Body of pancreas (tissue), 4 donors: Measurements from ENCODE around the gene YBX1.

Source experiments
- CTCF ChIP-seq, 7 experiments: fragments of 450-650 bp in 4 of 7; fragments of 200-600 bp in 3 of 7; sonication (generic) in 3 of 7; IDR thresholded peaks; one replicate each; pipeline ENCODE4 v1.5.1; 2016 to 2019; ENCODE audit warnings: antibody characterized with exemption in 7 of 7
- POLR2A ChIP-seq, 3 donors: fragments of 450-650 bp; IDR thresholded peaks; one replicate each; pipeline ENCODE4 v1.6.1; 2016; ENCODE audit warnings: antibody characterized with exemption in 3 of 3, mild to moderate bottlenecking in 2 of 3

DNA sequence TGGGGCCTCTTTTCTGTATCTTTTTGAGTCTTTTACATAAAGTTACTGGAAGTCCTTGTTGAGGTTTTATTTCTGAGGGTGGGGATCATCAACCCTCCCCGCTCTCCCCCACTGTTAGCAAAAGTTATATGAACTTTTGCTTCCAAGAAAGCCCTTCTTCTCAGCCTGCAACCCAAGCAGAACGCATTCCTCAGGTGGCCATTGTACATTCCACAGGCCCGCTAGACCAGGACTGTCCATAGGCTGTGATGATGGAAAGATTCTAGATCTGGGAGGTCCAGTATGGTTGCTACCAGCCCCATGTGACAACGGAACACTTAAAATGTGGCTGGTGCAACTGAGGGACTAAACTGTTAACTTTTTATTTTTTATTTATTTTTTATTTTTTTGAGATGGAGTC is 11.8 kb upstream of the YBX1 start:
- TF ChIP-seq CTCF (IDR thresholded peaks at IDR 0.05) (no peak), POLR2A (IDR thresholded peaks at IDR 0.05) (no peak)
